Measurements from ENCODE around the gene TMEM170A.

TMEM170A gene

DNA sequence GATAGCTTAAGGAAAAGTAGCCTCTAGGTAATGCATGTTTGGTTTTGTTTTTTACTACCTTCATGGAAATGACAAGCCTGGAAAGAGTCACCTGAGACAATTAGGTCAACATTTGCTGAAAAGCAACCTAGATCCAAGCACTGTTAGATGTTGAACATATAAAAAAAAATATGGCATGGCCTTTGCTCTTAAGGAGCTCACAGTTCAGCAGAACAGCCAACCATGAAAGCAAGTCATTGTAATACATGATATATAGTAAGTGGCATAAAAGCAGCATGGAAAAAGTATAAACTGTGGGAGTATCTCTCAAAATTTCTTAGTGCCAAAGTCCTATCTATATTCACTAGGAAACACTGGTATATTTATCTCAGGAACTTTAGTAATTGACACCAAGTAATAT is 62.8 kb downstream of the TMEM170A start:
- no peak overlapping the region for H3K4me3 ChIP-seq (ENCODE audit: low read depth, low read length)
- no peak for DNase-seq (ENCODE audit: low read depth, low spot score)
- in situ Hi-C loops (cut with HindIII; ENCODE audit: low sequenced_read_pairs): no loop called here
- TF ChIP-seq, protein P1, sequence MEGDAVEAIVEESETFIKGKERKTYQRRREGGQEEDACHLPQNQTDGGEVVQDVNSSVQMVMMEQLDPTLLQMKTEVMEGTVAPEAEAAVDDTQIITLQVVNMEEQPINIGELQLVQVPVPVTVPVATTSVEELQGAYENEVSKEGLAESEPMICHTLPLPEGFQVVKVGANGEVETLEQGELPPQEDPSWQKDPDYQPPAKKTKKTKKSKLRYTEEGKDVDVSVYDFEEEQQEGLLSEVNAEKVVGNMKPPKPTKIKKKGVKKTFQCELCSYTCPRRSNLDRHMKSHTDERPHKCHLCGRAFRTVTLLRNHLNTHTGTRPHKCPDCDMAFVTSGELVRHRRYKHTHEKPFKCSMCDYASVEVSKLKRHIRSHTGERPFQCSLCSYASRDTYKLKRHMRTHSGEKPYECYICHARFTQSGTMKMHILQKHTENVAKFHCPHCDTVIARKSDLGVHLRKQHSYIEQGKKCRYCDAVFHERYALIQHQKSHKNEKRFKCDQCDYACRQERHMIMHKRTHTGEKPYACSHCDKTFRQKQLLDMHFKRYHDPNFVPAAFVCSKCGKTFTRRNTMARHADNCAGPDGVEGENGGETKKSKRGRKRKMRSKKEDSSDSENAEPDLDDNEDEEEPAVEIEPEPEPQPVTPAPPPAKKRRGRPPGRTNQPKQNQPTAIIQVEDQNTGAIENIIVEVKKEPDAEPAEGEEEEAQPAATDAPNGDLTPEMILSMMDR (IDR thresholded peaks at IDR 0.05; ENCODE audit: low read depth, low read length): no peak

DNA sequence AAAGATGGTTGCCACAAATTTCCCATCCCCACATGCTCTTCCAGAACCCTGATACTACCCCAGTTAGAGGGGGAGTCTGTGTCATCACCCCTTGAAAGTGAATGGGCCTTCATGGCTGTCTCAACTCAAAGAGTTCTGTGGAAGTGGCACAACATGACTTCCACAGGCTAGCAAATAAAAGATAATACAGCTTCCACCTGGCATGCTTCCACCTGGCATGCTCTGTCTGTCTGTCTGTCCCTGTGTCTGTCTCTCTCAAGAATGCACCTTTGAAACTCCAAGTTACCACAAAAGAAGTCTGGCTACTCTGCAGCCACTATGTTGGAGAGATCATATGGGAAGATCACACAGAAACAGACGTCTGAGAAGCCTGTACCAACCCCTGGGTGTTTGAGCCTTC is 66.2 kb downstream of the TMEM170A start:
- no peak for DNase-seq (ENCODE audit: low read depth, low spot score)
- in situ Hi-C loops (cut with HindIII; ENCODE audit: low sequenced_read_pairs): loop anchor here (25.0 kb wide), 1 partner anchor 161 kb away; no protein-coding TSS in a partner anchor
- TF ChIP-seq, protein P1 (IDR thresholded peaks at IDR 0.05; ENCODE audit: low read depth, low read length): no peak
- H3K4me3 ChIP-seq (ENCODE audit: low read depth, low read length): no peak overlapping the region

DNA sequence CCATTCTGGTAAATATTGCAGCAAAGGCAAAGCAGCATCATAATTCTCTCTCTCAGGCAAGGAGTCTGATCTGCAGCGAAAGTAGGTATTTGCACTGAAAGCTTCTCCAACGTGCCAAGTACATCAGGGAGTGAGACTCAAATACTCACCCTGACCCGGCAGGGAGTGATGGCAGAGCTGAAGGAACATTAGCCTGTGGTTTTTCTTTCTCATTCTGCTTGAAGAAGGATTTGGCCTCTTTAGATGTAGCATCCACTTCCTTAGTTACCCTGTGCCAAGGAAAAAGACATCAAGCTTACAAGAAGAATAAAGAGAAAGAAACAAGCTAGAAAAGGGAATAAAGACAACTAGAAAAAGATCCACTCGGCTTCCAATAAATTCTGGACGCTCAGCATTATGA is 69.5 kb downstream of the TMEM170A start:
- in situ Hi-C loops (cut with HindIII; ENCODE audit: low sequenced_read_pairs): loop anchor here (25.0 kb wide), 1 partner anchor 158 kb away; no protein-coding TSS in a partner anchor
- TF ChIP-seq, protein P1 (IDR thresholded peaks at IDR 0.05; ENCODE audit: low read depth, low read length): no peak
- no peak overlapping the region for H3K4me3 ChIP-seq (ENCODE audit: low read depth, low read length)
- DNase-seq (ENCODE audit: low read depth, low spot score): peak; percentile 55
